ENCODE results near the gene ZNF3. TPM values are rescaled to one million over a fixed set of nuclear protein-coding genes. Genes with fewer than 3 reads are reported as not detected.

Gene ZNF3
- total RNA-seq, 4 donors from 2014 or later, result 16.4 to 25.9 (median 20.8) TPM

- WGBS, 2 donors, result 88 to 90% methylated on average over 6 of the region's 6 CpGs
- intact Hi-C loops (cut with DNase I; ENCODE audit: low total_unique reads), result no loop called here
These were observed 45.6 kb downstream of the ZNF3 start for GRCh38 chr7:100035876-100036275.

GRCh38 chr7:100034871-100035510 is 46.5 kb downstream of the ZNF3 start:
- TF ChIP-seq POLR2A (IDR thresholded peaks at IDR 0.05), result no peak
- TF ChIP-seq CTCF (IDR thresholded peaks at IDR 0.05), result no peak
- no peak overlapping the region for H3K4me3 ChIP-seq (ENCODE audit: low read depth, poor library complexity, severe bottlenecking)
- WGBS, 2 donors, result 69 to 77% methylated on average over 8 of the region's 8 CpGs
- intact Hi-C loops (cut with DNase I; ENCODE audit: low total_unique reads), result no loop called here
- DNase-seq (ENCODE audit: low spot score in 2 of 2), result no peak

More at GRCh38 chr7:100035876-100036275, 45.6 kb downstream of the ZNF3 start:
- DNase-seq (ENCODE audit: low spot score in 2 of 2), result no peak
- no peak overlapping the region for H3K4me3 ChIP-seq (ENCODE audit: low read depth, poor library complexity, severe bottlenecking)
- TF ChIP-seq POLR2A (IDR thresholded peaks at IDR 0.05), result no peak
- TF ChIP-seq CTCF (IDR thresholded peaks at IDR 0.05), result no peak

GRCh38 chr7:100033526-100033925 is 48.0 kb downstream of the ZNF3 start:
- TF ChIP-seq POLR2A (IDR thresholded peaks at IDR 0.05), result no peak
- no peak for TF ChIP-seq CTCF (IDR thresholded peaks at IDR 0.05)
- 90 to 94% methylated on average over 6 of the region's 6 CpGs for WGBS, 2 donors
- no peak for DNase-seq (ENCODE audit: low spot score in 2 of 2)
- intact Hi-C loops (cut with DNase I; ENCODE audit: low total_unique reads), result no loop called here
- no peak overlapping the region for H3K4me3 ChIP-seq (ENCODE audit: low read depth, poor library complexity, severe bottlenecking)

GRCh38 chr7:100029596-100029995 is 51.9 kb downstream of the ZNF3 start:
- intact Hi-C loops (cut with DNase I; ENCODE audit: low total_unique reads), result no loop called here
- H3K4me3 ChIP-seq (ENCODE audit: low read depth, poor library complexity, severe bottlenecking), result no peak overlapping the region
- TF ChIP-seq POLR2A (IDR thresholded peaks at IDR 0.05) (no peak), CTCF (IDR thresholded peaks at IDR 0.05) (no peak)
- WGBS, 2 donors, result 60 to 76% methylated on average over 5 of the region's 5 CpGs
- DNase-seq (ENCODE audit: low spot score in 2 of 2), result no peak

- DNase-seq (ENCODE audit: low spot score in 2 of 2), result no peak
- 89 to 90% methylated on average over 11 of the region's 11 CpGs for WGBS, 2 donors
- no peak overlapping the region for H3K4me3 ChIP-seq (ENCODE audit: low read depth, poor library complexity, severe bottlenecking)
- intact Hi-C loops (cut with DNase I; ENCODE audit: low total_unique reads), result no loop called here
- TF ChIP-seq POLR2A (IDR thresholded peaks at IDR 0.05), result no peak
- TF ChIP-seq CTCF (IDR thresholded peaks at IDR 0.05), result no peak
These were observed 54.3 kb downstream of the ZNF3 start for GRCh38 chr7:100027197-100027596.
